ENCODE results near the gene DCD.

GRCh38 chr12:54629925-54630324, 18.2 kb downstream of the DCD start:
- TF ChIP-seq CTCF (IDR thresholded peaks at IDR 0.05): no peak
- TF ChIP-seq EP300 (IDR thresholded peaks at IDR 0.05): no peak
- TF ChIP-seq POLR2AphosphoS5 (IDR thresholded peaks at IDR 0.05): no peak
- TF ChIP-seq POLR2A (IDR thresholded peaks at IDR 0.05): no peak

Data from upper lobe of left lung (tissue), 4 donors.